Hepatocyte (in vitro differentiated cells): ENCODE data around the gene KRTAP5-10.

Experiments
- EZH2 ChIP-seq: fragments of 200-600 bp; sonication (generic); IDR thresholded peaks from 2 replicates; pipeline ENCODE4 v1.6.1; 2016; ENCODE audit warnings: antibody characterized with exemption, mild to moderate bottlenecking, borderline replicate concordance
- TF ChIP-seq, protein P1 (sequence below): fragments of 200-600 bp; sonication (generic); IDR thresholded peaks from 2 replicates; pipeline ENCODE4 v1.5.1; 2016; ENCODE audit warnings: antibody characterized with exemption, mild to moderate bottlenecking; ENCODE audit not compliant: poor library complexity

DNA sequence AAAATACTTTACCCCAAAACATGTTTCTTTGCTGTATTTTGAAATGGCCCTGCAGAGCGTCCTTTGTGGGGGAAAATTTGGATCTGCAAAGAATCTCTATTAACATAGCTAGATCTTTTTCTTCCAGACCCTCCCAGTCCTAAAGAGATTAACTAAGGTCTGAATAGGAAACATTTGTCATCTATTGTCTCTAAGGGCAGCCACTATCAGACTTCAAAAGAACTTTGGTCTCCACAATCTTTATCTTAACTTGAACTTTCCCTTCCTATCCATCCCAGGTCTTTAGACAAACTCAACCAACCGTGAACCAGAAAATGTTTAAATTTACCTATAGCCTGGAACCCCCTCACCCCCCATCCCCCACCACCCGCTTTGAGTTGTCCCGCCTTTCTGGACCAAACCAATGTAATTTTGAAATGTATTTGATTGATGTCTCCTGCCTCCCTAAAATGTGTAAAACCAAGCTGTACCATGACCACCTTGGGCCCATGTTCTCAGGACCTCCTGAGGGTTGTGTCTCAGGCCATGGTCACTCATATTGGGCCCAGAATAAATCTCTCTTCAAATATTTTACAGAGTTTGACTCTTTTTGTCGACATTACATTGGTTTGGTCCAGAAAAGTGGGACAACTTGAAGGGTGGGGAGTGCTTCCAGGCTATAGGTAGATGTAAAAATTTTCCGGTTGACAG lies 20.7 kb upstream of the KRTAP5-10 start:
- TF ChIP-seq EZH2 = no peak
- TF ChIP-seq, protein P1, sequence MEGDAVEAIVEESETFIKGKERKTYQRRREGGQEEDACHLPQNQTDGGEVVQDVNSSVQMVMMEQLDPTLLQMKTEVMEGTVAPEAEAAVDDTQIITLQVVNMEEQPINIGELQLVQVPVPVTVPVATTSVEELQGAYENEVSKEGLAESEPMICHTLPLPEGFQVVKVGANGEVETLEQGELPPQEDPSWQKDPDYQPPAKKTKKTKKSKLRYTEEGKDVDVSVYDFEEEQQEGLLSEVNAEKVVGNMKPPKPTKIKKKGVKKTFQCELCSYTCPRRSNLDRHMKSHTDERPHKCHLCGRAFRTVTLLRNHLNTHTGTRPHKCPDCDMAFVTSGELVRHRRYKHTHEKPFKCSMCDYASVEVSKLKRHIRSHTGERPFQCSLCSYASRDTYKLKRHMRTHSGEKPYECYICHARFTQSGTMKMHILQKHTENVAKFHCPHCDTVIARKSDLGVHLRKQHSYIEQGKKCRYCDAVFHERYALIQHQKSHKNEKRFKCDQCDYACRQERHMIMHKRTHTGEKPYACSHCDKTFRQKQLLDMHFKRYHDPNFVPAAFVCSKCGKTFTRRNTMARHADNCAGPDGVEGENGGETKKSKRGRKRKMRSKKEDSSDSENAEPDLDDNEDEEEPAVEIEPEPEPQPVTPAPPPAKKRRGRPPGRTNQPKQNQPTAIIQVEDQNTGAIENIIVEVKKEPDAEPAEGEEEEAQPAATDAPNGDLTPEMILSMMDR = no peak
